Measurements from ENCODE around the gene IRAK3. TPM values are rescaled to one million over a fixed set of nuclear protein-coding genes. Genes with fewer than 3 reads are reported as not detected.

The IRAK3 gene
- total and polyA plus RNA-seq, 2 donors (not counting 3 experiments of a cell fraction or from before 2014, with no cell fraction given): 2.3 to 8.5 TPM

DNA sequence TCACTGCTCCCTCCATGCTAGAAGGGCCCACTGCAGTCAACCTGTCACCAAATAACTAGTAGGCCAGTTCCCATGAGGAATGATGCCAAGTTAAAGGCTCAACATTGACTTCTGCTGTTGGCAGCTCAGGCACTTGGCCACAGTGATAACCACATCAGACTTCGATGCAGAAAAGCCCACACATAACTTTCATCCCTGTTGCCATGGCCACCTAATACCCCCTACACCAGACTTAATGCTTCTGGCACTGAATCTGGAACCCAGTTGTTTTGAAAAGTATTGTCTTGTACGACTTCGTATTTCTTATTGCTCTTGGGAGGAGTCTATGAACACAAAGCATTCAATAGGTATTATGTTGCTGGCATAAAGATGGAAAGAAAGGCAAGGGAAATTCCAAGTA lies 69.0 kb downstream of the IRAK3 start:
- no peaks in the 10 kb centered on the region for H3K79me2 ChIP-seq (ENCODE audit: control insufficient read depth, insufficient read depth, low read length)
- H3K9ac ChIP-seq (replicated peaks; ENCODE audit: extremely low read depth, insufficient read depth, low read length): no peak overlapping the region
- dilution Hi-C loops (cut with MboI; ENCODE audit: extremely low pct_ligation_motif_present, low sequenced_read_pairs) (no loop called here), intact Hi-C loops (cut with micrococcal nuclease) (no loop called here)
- H3K36me3 ChIP-seq (ENCODE audit: control insufficient read depth in 2 of 2, extremely low read depth in 1 of 2, insufficient read depth in 2 of 2, low read length in 2 of 2): no peaks in the 10 kb centered on the region
- ChIA-PET POLR2A (no interaction called here), CTCF (interaction anchor here (0.9 kb wide), 1 partner anchor 12 kb away, joined by 3 read pairs; no protein-coding TSS in a partner anchor)
- BruUV-seq (replicated peaks): no TSS peak
- H3K27me3 ChIP-seq (ENCODE audit: control insufficient read depth in 2 of 2, insufficient read depth in 2 of 2, low read length in 2 of 2): peaks cover 3 to 6% of the 10 kb centered on the region in 2 experiments
- FAIRE-seq: no peak
- no peak overlapping the region for H2AFZ ChIP-seq (ENCODE audit: low read depth, low read length)
- no peaks in the 10 kb centered on the region for H4K20me1 ChIP-seq (replicated peaks; ENCODE audit: control insufficient read depth, extremely low read depth, insufficient read depth, low read length)
- H3K27ac ChIP-seq (ENCODE audit: insufficient read depth, low read depth, low read length): no peak overlapping the region
- no peaks in the 10 kb centered on the region for H3K9me1 ChIP-seq (replicated peaks; ENCODE audit: control insufficient read depth, extremely low read depth, insufficient read depth, low read length)
- no peak for TF ChIP-seq MYC (IDR thresholded peaks at IDR 0.05; ENCODE audit: low read depth, low read length)
- H3K4me2 ChIP-seq (ENCODE audit: insufficient read depth, low read length): no peak overlapping the region
- DNase-seq (ENCODE audit: low read depth, low spot score): no peak
- no peak overlapping the region for H3K4me3 ChIP-seq (replicated peaks in 1 of 3; ENCODE audit: insufficient read depth in 1 of 3, low read depth in 1 of 3, low read length in 3 of 3)
- no peaks in the 10 kb centered on the region for H3K4me1 ChIP-seq (ENCODE audit: control insufficient read depth, extremely low read depth, insufficient read depth, low read length)
- H3K9me3 ChIP-seq (replicated peaks; ENCODE audit: control insufficient read depth, insufficient read depth, low read length): no peaks in the 10 kb centered on the region

DNA sequence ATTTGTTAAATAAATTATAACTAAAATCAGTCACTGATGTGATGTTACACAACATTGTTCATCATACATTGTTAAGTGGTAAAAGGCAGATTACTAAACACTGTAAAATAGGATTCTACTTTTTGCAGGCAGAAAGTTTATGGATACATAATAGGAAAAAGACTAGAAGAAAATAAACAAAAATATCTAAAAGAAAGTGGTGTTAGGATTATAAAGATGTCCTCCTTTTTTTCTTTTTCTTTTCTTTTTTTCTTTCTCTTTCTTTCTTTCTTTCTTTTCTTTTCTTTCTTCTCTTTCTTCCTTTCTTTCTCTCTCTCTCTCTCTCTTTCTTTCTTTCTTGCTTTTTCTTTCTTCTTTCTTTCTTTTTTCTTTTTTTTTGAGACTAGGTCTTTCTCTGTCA lies 73.7 kb downstream of the IRAK3 start:
- H3K4me3 ChIP-seq (replicated peaks in 1 of 3; ENCODE audit: insufficient read depth in 1 of 3, low read depth in 1 of 3, low read length in 3 of 3): no peak overlapping the region

More for the DNA sequence above, 73.7 kb downstream of the IRAK3 start:
- Histone ChIP-seq H3K9ac (replicated peaks; ENCODE audit: extremely low read depth, insufficient read depth, low read length) (no peak overlapping the region), H3K27ac (ENCODE audit: insufficient read depth, low read depth, low read length) (no peak overlapping the region), H3K4me1 (ENCODE audit: control insufficient read depth, extremely low read depth, insufficient read depth, low read length) (no peaks in the 10 kb centered on the region), H3K79me2 (ENCODE audit: control insufficient read depth, insufficient read depth, low read length) (no peaks in the 10 kb centered on the region), H3K4me2 (ENCODE audit: insufficient read depth, low read length) (no peak overlapping the region), H3K9me1 (replicated peaks; ENCODE audit: control insufficient read depth, extremely low read depth, insufficient read depth, low read length) (no peaks in the 10 kb centered on the region), H4K20me1 (replicated peaks; ENCODE audit: control insufficient read depth, extremely low read depth, insufficient read depth, low read length) (no peaks in the 10 kb centered on the region), H3K27me3 (ENCODE audit: control insufficient read depth in 2 of 2, insufficient read depth in 2 of 2, low read length in 2 of 2) (peaks cover 3 to 9% of the 10 kb centered on the region in 2 experiments), H3K9me3 (replicated peaks; ENCODE audit: control insufficient read depth, insufficient read depth, low read length) (no peaks in the 10 kb centered on the region), H3K36me3 (ENCODE audit: control insufficient read depth in 2 of 2, extremely low read depth in 1 of 2, insufficient read depth in 2 of 2, low read length in 2 of 2) (no peaks in the 10 kb centered on the region), H2AFZ (ENCODE audit: low read depth, low read length) (no peak overlapping the region)
- no peak for DNase-seq (ENCODE audit: low read depth, low spot score)
- POLR2A ChIA-PET: no interaction called here
- intact Hi-C loops (cut with micrococcal nuclease): no loop called here
- BruUV-seq (replicated peaks): no TSS peak
- TF ChIP-seq JUN (IDR thresholded peaks at IDR 0.05; ENCODE audit: borderline replicate concordance, insufficient read depth, insufficient read length, low read depth) (no peak), FOS (IDR thresholded peaks at IDR 0.05; ENCODE audit: borderline replicate concordance, insufficient read depth, low read length) (no peak), EZH2 (IDR thresholded peaks at IDR 0.05; ENCODE audit: borderline replicate concordance, low read depth, low read length, severe bottlenecking) (no peak), POLR2A (IDR thresholded peaks at IDR 0.05; ENCODE audit: low read depth, low read length) (no peak), MYC (IDR thresholded peaks at IDR 0.05; ENCODE audit: low read depth, low read length) (no peak), GATA2 (IDR thresholded peaks at IDR 0.05; ENCODE audit: insufficient read depth, insufficient read length, low read depth, low read length) (no peak), POLR2AphosphoS5 (IDR thresholded peaks at IDR 0.05; ENCODE audit: insufficient read depth, low read depth, low read length) (no peak)
- TF ChIP-seq, protein P1, sequence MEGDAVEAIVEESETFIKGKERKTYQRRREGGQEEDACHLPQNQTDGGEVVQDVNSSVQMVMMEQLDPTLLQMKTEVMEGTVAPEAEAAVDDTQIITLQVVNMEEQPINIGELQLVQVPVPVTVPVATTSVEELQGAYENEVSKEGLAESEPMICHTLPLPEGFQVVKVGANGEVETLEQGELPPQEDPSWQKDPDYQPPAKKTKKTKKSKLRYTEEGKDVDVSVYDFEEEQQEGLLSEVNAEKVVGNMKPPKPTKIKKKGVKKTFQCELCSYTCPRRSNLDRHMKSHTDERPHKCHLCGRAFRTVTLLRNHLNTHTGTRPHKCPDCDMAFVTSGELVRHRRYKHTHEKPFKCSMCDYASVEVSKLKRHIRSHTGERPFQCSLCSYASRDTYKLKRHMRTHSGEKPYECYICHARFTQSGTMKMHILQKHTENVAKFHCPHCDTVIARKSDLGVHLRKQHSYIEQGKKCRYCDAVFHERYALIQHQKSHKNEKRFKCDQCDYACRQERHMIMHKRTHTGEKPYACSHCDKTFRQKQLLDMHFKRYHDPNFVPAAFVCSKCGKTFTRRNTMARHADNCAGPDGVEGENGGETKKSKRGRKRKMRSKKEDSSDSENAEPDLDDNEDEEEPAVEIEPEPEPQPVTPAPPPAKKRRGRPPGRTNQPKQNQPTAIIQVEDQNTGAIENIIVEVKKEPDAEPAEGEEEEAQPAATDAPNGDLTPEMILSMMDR (IDR thresholded peaks at IDR 0.05; ENCODE audit: extremely low read depth in 1 of 2, insufficient read depth in 1 of 2, low read depth in 1 of 2, low read length in 2 of 2): no peak
- TF ChIP-seq, protein P2, sequence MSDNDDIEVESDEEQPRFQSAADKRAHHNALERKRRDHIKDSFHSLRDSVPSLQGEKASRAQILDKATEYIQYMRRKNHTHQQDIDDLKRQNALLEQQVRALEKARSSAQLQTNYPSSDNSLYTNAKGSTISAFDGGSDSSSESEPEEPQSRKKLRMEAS (IDR thresholded peaks at IDR 0.05; ENCODE audit: insufficient read depth, insufficient read length): no peak
- FAIRE-seq: no peak
- CTCF ChIA-PET: no interaction called here
- dilution Hi-C loops (cut with MboI; ENCODE audit: extremely low pct_ligation_motif_present, low sequenced_read_pairs): no loop called here

Measured in endothelial cell of umbilical vein (primary cell).